GM12891 (cell line): ENCODE results near the gene MACROH2A1.

Experiments used
- DNase-seq: peaks from one replicate; pipeline ENCODE4 v3.0.0; 2011; ENCODE audit warnings: low spot score; ENCODE audit not compliant: insufficient read length
- FAIRE-seq: peaks from 2 replicates; lab custom pipeline; 2011; peaks lifted over from hg19 to GRCh38; lab: Jason Lieb, UNC
- PAX5 ChIP-seq: IDR thresholded peaks from 2 replicates; pipeline ENCODE4 v1.6.1; 2011; ENCODE audit warnings: low read length, moderate library complexity, mild to moderate bottlenecking; ENCODE audit not compliant: insufficient read depth, severe bottlenecking
- POLR2A ChIP-seq: IDR thresholded peaks from 2 replicates; pipeline ENCODE4 v1.6.1; 2011; ENCODE audit warnings: low read depth, low read length, control low read depth
- POLR2AphosphoS5 ChIP-seq: IDR thresholded peaks from 2 replicates; pipeline ENCODE4 v1.6.1; 2011; ENCODE audit warnings: low read depth, low read length, control low read depth
- POU2F2 ChIP-seq: IDR thresholded peaks from 2 replicates; pipeline ENCODE4 v1.6.1; 2011; ENCODE audit warnings: low read depth, mild to moderate bottlenecking, control low read depth, low read length, moderate library complexity
- SPI1 ChIP-seq: IDR thresholded peaks from 2 replicates; pipeline ENCODE4 v1.6.1; 2011; ENCODE audit warnings: low read depth, low read length, control low read depth
- TAF1 ChIP-seq: IDR thresholded peaks from 2 replicates; pipeline ENCODE4 v1.6.1; 2011; ENCODE audit warnings: low read depth, low read length, control low read depth

Gene MACROH2A1

GRCh38 chr5:135337064-135337463, 62.0 kb downstream of the MACROH2A1 start:
- no peak for DNase-seq
- no peak for TF ChIP-seq POLR2AphosphoS5
- TF ChIP-seq POLR2A = no peak
- no peak for TF ChIP-seq TAF1
- TF ChIP-seq SPI1 = no peak
- no peak for TF ChIP-seq PAX5
- TF ChIP-seq POU2F2 = no peak
- no peak for FAIRE-seq

- no peak for FAIRE-seq
- no peak for DNase-seq
- TF ChIP-seq POU2F2 = no peak
- no peak for TF ChIP-seq POLR2A
- no peak for TF ChIP-seq SPI1
- no peak for TF ChIP-seq PAX5
- no peak for TF ChIP-seq POLR2AphosphoS5
- TF ChIP-seq TAF1 = no peak
Measured at GRCh38 chr5:135335031-135335828, 63.8 kb downstream of the MACROH2A1 start.

- no peak for FAIRE-seq
- no peak for DNase-seq
- no peak for TF ChIP-seq TAF1
- no peak for TF ChIP-seq POLR2A
- no peak for TF ChIP-seq PAX5
- no peak for TF ChIP-seq POLR2AphosphoS5
- TF ChIP-seq SPI1 = no peak
- no peak for TF ChIP-seq POU2F2
Measured at GRCh38 chr5:135333732-135334515, 65.1 kb downstream of the MACROH2A1 start.

GRCh38 chr5:135332519-135333150, 66.4 kb downstream of the MACROH2A1 start:
- DNase-seq (peak; percentile 47), FAIRE-seq (peak; percentile 81)
- no peak for TF ChIP-seq PAX5

GRCh38 chr5:135331612-135332011, 67.4 kb downstream of the MACROH2A1 start:
- no peak for FAIRE-seq
- no peak for TF ChIP-seq POU2F2
- no peak for TF ChIP-seq TAF1
- no peak for TF ChIP-seq POLR2AphosphoS5
- no peak for DNase-seq

- FAIRE-seq (no peak), DNase-seq (no peak)
- TF ChIP-seq POLR2A (no peak), POLR2AphosphoS5 (no peak), SPI1 (peak; percentile 64), TAF1 (no peak)
Measured at GRCh38 chr5:135330798-135331096, 68.3 kb downstream of the MACROH2A1 start.

GRCh38 chr5:135329913-135330797, 68.9 kb downstream of the MACROH2A1 start:
- DNase-seq = no peak

GRCh38 chr5:135329066-135329912, 69.7 kb downstream of the MACROH2A1 start:
- TF ChIP-seq POLR2A (no peak), POLR2AphosphoS5 (no peak), SPI1 (no peak), TAF1 (no peak), POU2F2 (no peak), PAX5 (no peak)
- FAIRE-seq = no peak
- no peak for DNase-seq

More at GRCh38 chr5:135329913-135330797, 68.9 kb downstream of the MACROH2A1 start:
- no peak for FAIRE-seq
- TF ChIP-seq POLR2AphosphoS5 (no peak), POLR2A (no peak), TAF1 (no peak), POU2F2 (no peak), SPI1 (no peak), PAX5 (no peak)
